GM06990 (cell line): Measurements from ENCODE around the gene TM9SF1.

Experiments used
- DNase-seq: peaks from one replicate; pipeline ENCODE4 v3.0.0-alpha.2; 2011; ENCODE audit not compliant: insufficient read length; ENCODE audit errors: extremely low read depth
- H3K27me3 ChIP-seq: replicated peaks from 2 replicates; pipeline ENCODE4 v1.6.0; 2011; ENCODE audit warnings: low read length; ENCODE audit not compliant: control insufficient read depth, insufficient read depth
- H3K36me3 ChIP-seq: 2 replicates; pipeline ENCODE4 v1.5.1; 2011; ENCODE audit warnings: low read length; ENCODE audit not compliant: control insufficient read depth, insufficient read depth
- H3K4me3 ChIP-seq: replicated peaks from 2 replicates; pipeline ENCODE4 v1.5.1; 2011; ENCODE audit warnings: low read depth, mild to moderate bottlenecking, control low read depth, low read length
- TF ChIP-seq, protein P1 (sequence below): IDR thresholded peaks from 2 replicates; pipeline ENCODE4 v1.5.1; 2011; ENCODE audit warnings: low read length, control low read depth, mild to moderate bottlenecking, inconsistent platforms; ENCODE audit not compliant: insufficient read depth, poor library complexity, severe bottlenecking

Gene TM9SF1

DNA sequence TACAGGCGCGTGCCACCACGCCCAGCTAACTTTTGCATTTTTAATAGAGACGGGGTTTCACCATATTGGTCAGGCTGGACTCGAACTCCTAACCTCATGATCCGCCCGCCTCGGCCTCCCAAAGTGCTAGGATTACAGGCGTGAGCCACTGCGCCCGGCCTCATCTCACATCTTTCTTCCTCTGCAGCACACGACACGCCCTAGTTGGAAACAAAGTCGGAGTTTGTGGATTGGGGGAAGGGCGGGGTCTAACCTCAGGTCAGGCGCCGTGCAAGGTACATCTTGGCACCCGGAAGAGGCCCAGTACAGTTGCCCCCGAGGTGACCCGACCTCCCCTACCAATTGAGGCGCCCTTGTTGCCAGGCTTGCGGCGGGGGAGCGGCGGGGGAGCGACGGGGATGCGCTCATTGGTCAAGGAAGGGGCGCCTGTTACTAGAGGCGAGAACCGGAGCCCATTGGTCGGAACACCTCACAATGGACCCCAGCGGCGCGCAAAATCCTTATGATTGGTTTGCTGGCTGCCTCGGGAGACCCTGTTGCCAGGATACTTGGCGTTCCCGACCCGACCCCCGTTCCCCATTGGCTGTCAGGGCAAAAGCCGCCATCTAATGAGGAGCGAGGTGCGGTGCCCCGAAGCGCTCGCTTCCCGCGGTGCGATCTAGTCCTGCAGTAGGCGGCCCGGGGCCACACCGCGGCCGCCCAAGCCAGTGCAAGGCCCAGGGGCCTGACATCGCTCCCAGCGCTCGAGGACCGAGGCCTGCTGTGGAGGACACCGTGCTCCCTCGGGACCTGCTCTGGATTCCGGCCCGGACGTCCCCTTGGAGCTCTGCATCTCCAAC, 23.6 kb downstream of the TM9SF1 start, which contains the start of gene REC8:
Gene REC8 (plus strand): TSS at position 659 of the 839 bp plus-strand sequence. CDS start 473 bp downstream, outside the sequence.
- H3K36me3 ChIP-seq, result peaks cover 22% of the 10 kb centered on the region
- H3K4me3 ChIP-seq, result peak within 1 kb of the TSS; percentile 68
- DNase-seq, result peak; percentile 95
- H3K27me3 ChIP-seq, result no peaks in the 10 kb centered on the region
- TF ChIP-seq, protein P1, sequence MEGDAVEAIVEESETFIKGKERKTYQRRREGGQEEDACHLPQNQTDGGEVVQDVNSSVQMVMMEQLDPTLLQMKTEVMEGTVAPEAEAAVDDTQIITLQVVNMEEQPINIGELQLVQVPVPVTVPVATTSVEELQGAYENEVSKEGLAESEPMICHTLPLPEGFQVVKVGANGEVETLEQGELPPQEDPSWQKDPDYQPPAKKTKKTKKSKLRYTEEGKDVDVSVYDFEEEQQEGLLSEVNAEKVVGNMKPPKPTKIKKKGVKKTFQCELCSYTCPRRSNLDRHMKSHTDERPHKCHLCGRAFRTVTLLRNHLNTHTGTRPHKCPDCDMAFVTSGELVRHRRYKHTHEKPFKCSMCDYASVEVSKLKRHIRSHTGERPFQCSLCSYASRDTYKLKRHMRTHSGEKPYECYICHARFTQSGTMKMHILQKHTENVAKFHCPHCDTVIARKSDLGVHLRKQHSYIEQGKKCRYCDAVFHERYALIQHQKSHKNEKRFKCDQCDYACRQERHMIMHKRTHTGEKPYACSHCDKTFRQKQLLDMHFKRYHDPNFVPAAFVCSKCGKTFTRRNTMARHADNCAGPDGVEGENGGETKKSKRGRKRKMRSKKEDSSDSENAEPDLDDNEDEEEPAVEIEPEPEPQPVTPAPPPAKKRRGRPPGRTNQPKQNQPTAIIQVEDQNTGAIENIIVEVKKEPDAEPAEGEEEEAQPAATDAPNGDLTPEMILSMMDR, result no peak

DNA sequence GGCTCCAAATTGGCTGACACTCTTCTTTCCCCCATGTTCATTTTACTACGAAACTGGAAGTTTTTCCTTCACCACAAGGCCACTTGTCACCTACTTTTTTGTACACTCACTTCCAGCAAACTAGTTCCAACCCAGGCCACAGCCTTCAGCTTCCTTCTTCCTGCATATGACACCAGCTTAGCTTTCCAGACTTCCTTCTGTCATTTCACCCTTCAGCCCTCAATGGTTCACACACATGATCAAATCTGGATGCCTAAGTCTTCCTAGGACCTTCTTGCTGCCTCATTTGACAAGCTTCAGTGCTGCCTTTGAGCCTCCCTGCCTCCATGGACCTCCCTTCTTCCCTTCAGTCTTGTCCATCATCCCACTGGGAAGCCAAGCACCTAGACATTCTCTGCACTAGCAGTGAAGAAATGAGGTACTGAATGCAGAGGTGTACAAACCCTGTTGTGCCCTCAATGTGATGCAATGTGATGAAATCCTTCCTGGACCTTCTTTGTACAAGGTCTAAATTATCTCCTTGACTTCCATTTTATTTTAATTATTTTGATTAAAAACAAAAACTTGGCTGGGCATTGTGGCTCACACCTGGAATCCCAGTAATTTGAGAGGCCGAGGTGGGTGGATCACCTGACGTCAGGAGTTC, 27.6 kb downstream of the TM9SF1 start:
- H3K27me3 ChIP-seq, result no peaks in the 10 kb centered on the region
- H3K4me3 ChIP-seq, result no peak overlapping the region
- no peak for DNase-seq
- TF ChIP-seq, protein P1, result no peak
- H3K36me3 ChIP-seq, result peaks cover 47% of the 10 kb centered on the region

DNA sequence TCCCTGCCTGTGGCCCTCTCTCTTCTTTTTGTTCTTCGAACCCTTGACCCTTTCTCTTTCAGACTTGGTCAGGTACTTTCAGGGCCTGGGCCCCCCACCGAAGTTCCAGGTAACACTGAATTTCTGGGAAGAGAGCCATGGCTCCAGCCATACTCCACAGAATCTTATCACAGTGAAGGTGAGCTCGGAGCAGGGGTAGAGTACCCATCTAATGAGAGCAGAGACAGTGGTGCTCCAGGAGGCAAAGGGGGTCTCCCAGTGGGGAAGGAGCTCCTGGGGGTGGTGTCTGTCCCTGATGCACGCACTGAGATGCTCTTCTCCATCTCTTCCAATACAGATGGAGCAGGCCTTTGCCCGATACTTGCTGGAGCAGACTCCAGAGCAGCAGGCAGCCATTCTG, 29.5 kb downstream of the TM9SF1 start:
- Histone ChIP-seq H3K36me3 (peaks cover 47% of the 10 kb centered on the region), H3K27me3 (no peaks in the 10 kb centered on the region), H3K4me3 (no peak overlapping the region)
- TF ChIP-seq, protein P1, result no peak
- no peak for DNase-seq

DNA sequence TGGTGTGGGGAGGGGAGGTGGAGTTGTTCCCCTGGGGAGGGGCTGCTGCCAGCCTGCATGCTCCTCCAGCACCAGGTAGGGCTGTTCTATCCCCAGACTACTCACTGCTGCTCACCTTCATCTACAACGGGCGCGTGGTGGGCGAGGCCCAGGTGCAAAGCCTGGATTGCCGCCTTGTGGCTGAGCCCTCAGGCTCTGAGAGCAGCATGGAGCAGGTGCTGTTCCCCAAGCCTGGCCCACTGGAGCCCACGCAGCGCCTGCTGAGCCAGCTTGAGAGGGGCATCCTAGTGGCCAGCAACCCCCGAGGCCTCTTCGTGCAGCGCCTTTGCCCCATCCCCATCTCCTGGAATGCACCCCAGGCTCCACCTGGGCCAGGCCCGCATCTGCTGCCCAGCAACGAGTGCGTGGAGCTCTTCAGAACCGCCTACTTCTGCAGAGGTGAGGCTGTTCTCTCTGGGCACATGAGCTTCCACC, 30.7 kb downstream of the TM9SF1 start:
- H3K4me3 ChIP-seq, result no peak overlapping the region
- no peak for DNase-seq
- TF ChIP-seq, protein P1, result no peak
- no peaks in the 10 kb centered on the region for H3K27me3 ChIP-seq
- H3K36me3 ChIP-seq, result peaks cover 47% of the 10 kb centered on the region

DNA sequence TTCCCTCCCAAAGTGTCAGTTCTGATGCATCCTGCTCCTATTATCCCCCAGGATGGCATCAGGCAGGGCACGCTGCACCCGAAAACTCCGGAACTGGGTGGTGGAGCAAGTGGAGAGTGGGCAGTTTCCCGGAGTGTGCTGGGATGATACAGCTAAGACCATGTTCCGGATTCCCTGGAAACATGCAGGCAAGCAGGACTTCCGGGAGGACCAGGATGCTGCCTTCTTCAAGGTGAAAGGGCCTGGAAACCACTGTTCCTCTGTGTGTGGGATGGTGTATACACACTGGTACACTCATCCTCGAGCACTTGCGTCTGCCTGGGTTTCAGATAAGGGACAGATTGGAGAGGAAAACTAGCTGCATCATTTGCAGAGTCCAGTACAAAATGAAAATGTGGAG, 33.1 kb downstream of the TM9SF1 start:
- TF ChIP-seq, protein P1, result no peak
- no peak for DNase-seq
- Histone ChIP-seq H3K36me3 (peaks cover 56% of the 10 kb centered on the region), H3K27me3 (no peaks in the 10 kb centered on the region), H3K4me3 (peak overlapping the region; percentile 96)
